Ectodermal cell (in vitro differentiated cells): ENCODE data around the gene GPR149.

Experiments used
- H3K27ac ChIP-seq: 2 replicates; pipeline ENCODE4 v1.7.0; 2013; ENCODE audit warnings: mild to moderate bottlenecking, low read depth, low read length; ENCODE audit not compliant: insufficient read depth, poor library complexity, severe bottlenecking
- H3K27me3 ChIP-seq: 2 replicates; pipeline ENCODE4 v1.7.0; 2013; ENCODE audit warnings: mild to moderate bottlenecking, low read length; ENCODE audit not compliant: insufficient read depth, control insufficient read depth, poor library complexity, severe bottlenecking
- H3K36me3 ChIP-seq: one replicate; pipeline ENCODE4 v1.7.0; 2013; ENCODE audit warnings: low read length; ENCODE audit not compliant: control insufficient read depth, insufficient read depth
- H3K4me1 ChIP-seq: one replicate; pipeline ENCODE4 v1.7.0; 2013; ENCODE audit warnings: low read length; ENCODE audit not compliant: control insufficient read depth, insufficient read depth
- H3K4me3 ChIP-seq: 2 replicates; pipeline ENCODE4 v1.7.0; 2013; ENCODE audit warnings: low read depth, low read length, control low read depth; ENCODE audit not compliant: insufficient read depth
- H3K9me3 ChIP-seq: 2 replicates; pipeline ENCODE4 v1.7.0; 2013; ENCODE audit warnings: mild to moderate bottlenecking, low read length, moderate library complexity; ENCODE audit not compliant: control insufficient read depth
- WGBS, 2 experiments: methylation state at CpG; one replicate each; pipeline ENCODE4 v1.1.7; 2013; ENCODE audit warnings: missing lambda C conversion rate in 2 of 2; 5-methylcytosine and 5-hydroxymethylcytosine counted together

The GPR149 gene

GRCh38 chr3:154422694-154423093, 7.3 kb downstream of the GPR149 start:
- Histone ChIP-seq H3K27me3 (peaks cover 18% of the 10 kb centered on the region), H3K9me3 (no peaks in the 10 kb centered on the region), H3K4me1 (peaks cover 1% of the 10 kb centered on the region), H3K36me3 (no peaks in the 10 kb centered on the region), H3K27ac (no peak overlapping the region), H3K4me3 (no peak overlapping the region)

- H3K27ac ChIP-seq: no peak overlapping the region
- H3K27me3 ChIP-seq: peaks cover 4% of the 10 kb centered on the region
- H3K4me3 ChIP-seq: no peak overlapping the region
- no peaks in the 10 kb centered on the region for H3K36me3 ChIP-seq
- H3K4me1 ChIP-seq: no peaks in the 10 kb centered on the region
- H3K9me3 ChIP-seq: no peaks in the 10 kb centered on the region
- 10 to 29% methylated on average over 2 to 3 of the region's 3 CpGs for WGBS, 2 experiments
Observed at GRCh38 chr3:154421083-154421482, 8.9 kb downstream of the GPR149 start.

GRCh38 chr3:154398084-154398967, 31.7 kb downstream of the GPR149 start:
- Histone ChIP-seq H3K36me3 (no peaks in the 10 kb centered on the region), H3K27ac (no peak overlapping the region), H3K9me3 (no peaks in the 10 kb centered on the region), H3K4me3 (no peak overlapping the region), H3K4me1 (no peaks in the 10 kb centered on the region), H3K27me3 (no peaks in the 10 kb centered on the region)
- WGBS, 2 experiments: 85 to 100% methylated on average over 2 to 3 of the region's 3 CpGs

- Histone ChIP-seq H3K9me3 (no peaks in the 10 kb centered on the region), H3K36me3 (no peaks in the 10 kb centered on the region), H3K4me1 (no peaks in the 10 kb centered on the region), H3K4me3 (no peak overlapping the region), H3K27me3 (no peaks in the 10 kb centered on the region), H3K27ac (no peak overlapping the region)
- 94 to 100% methylated on average over 2 to 3 of the region's 3 CpGs for WGBS, 2 experiments
Observed at GRCh38 chr3:154389861-154390260, 40.1 kb downstream of the GPR149 start.

- Histone ChIP-seq H3K9me3 (no peaks in the 10 kb centered on the region), H3K4me1 (no peaks in the 10 kb centered on the region), H3K4me3 (no peak overlapping the region), H3K27me3 (no peaks in the 10 kb centered on the region), H3K36me3 (no peaks in the 10 kb centered on the region), H3K27ac (no peak overlapping the region)
Observed at GRCh38 chr3:154384479-154384878, 45.5 kb downstream of the GPR149 start.

GRCh38 chr3:154378311-154378710, 51.7 kb downstream of the GPR149 start:
- Histone ChIP-seq H3K4me1 (no peaks in the 10 kb centered on the region), H3K27me3 (no peaks in the 10 kb centered on the region), H3K4me3 (no peak overlapping the region), H3K36me3 (no peaks in the 10 kb centered on the region), H3K27ac (no peak overlapping the region), H3K9me3 (no peaks in the 10 kb centered on the region)
- 92 to 93% methylated on average over 1 of the region's 2 CpGs for WGBS, 2 experiments

- no peaks in the 10 kb centered on the region for H3K4me1 ChIP-seq
- WGBS, 2 experiments: 63 to 64% methylated on average over 3 of the region's 3 CpGs
- H3K27ac ChIP-seq: no peak overlapping the region
- no peaks in the 10 kb centered on the region for H3K27me3 ChIP-seq
- no peak overlapping the region for H3K4me3 ChIP-seq
- H3K9me3 ChIP-seq: no peaks in the 10 kb centered on the region
- no peaks in the 10 kb centered on the region for H3K36me3 ChIP-seq
Observed at GRCh38 chr3:154367221-154367620, 62.8 kb downstream of the GPR149 start.

- no peaks in the 10 kb centered on the region for H3K36me3 ChIP-seq
- H3K4me3 ChIP-seq: no peak overlapping the region
- H3K27ac ChIP-seq: no peak overlapping the region
- no peaks in the 10 kb centered on the region for H3K27me3 ChIP-seq
- H3K9me3 ChIP-seq: no peaks in the 10 kb centered on the region
- H3K4me1 ChIP-seq: no peaks in the 10 kb centered on the region
Observed at GRCh38 chr3:154364849-154365248, 65.1 kb downstream of the GPR149 start.

- no peak overlapping the region for H3K27ac ChIP-seq
Observed at GRCh38 chr3:154361099-154361498, 68.9 kb downstream of the GPR149 start.

GRCh38 chr3:154356009-154356408, 74.0 kb downstream of the GPR149 start:
- WGBS, 2 experiments: 90 to 93% methylated on average over 1 of the region's 1 CpG
- Histone ChIP-seq H3K9me3 (no peaks in the 10 kb centered on the region), H3K4me3 (no peak overlapping the region), H3K27me3 (no peaks in the 10 kb centered on the region), H3K36me3 (no peaks in the 10 kb centered on the region), H3K27ac (no peak overlapping the region), H3K4me1 (no peaks in the 10 kb centered on the region)

More at GRCh38 chr3:154361099-154361498, 68.9 kb downstream of the GPR149 start:
- Histone ChIP-seq H3K4me1 (no peaks in the 10 kb centered on the region), H3K36me3 (no peaks in the 10 kb centered on the region), H3K4me3 (no peak overlapping the region), H3K27me3 (no peaks in the 10 kb centered on the region), H3K9me3 (no peaks in the 10 kb centered on the region)
- no CpG with 5 or more reads among the region's 1 CpG for WGBS, 2 experiments
